GM23338 (cell line): Measurements from ENCODE around the gene RAB30. TPM values are rescaled to one million over a fixed set of nuclear protein-coding genes. Genes with fewer than 3 reads are reported as not detected.

Source experiments
- ATAC-seq: fragments of 200-7000 bp; cut with Tn5 transposase; 3 replicates; pipeline ENCODE4 v1.9.1; 2020
- DNase-seq: peaks from one replicate; pipeline ENCODE4 v3.0.0-alpha.2; 2015; ENCODE audit warnings: low spot score
- H2AFZ ChIP-seq: fragments of 200-600 bp; sonication (generic); 2 replicates; pipeline ENCODE4 v1.8.0; 2016; ENCODE audit warnings: antibody characterized with exemption, mild to moderate bottlenecking, moderate library complexity
- H3F3A ChIP-seq: fragments of 200-600 bp; sonication (generic); replicated peaks from 2 replicates; pipeline ENCODE4 v1.8.0; 2017; ENCODE audit warnings: antibody characterized with exemption, mixed run types, low read depth
- H3K27ac ChIP-seq: fragments of 200-600 bp; sonication (generic); 2 replicates; pipeline ENCODE4 v1.6.1; 2016; ENCODE audit warnings: low read depth
- H3K27me3 ChIP-seq: fragments of 200-600 bp; sonication (generic); 2 replicates; pipeline ENCODE4 v1.8.0; 2016; ENCODE audit warnings: mild to moderate bottlenecking, mixed run types, moderate library complexity; ENCODE audit not compliant: insufficient read depth
- H3K36me3 ChIP-seq: fragments of 200-600 bp; sonication (generic); 2 replicates; pipeline ENCODE4 v1.8.0; 2016; ENCODE audit warnings: mild to moderate bottlenecking; ENCODE audit not compliant: insufficient read depth
- H3K4me1 ChIP-seq: fragments of 200-600 bp; sonication (generic); 2 replicates; pipeline ENCODE4 v1.8.0; 2016; ENCODE audit warnings: mild to moderate bottlenecking, moderate library complexity; ENCODE audit not compliant: insufficient read depth
- H3K4me2 ChIP-seq: fragments of 200-600 bp; sonication (generic); 2 replicates; pipeline ENCODE4 v1.7.1; 2017; ENCODE audit warnings: mixed run types
- H3K4me3 ChIP-seq: fragments of 200-600 bp; sonication (generic); 2 replicates; pipeline ENCODE4 v1.6.1; 2016; ENCODE audit warnings: mixed run types
- H3K79me2 ChIP-seq: fragments of 200-600 bp; sonication (generic); replicated peaks from 2 replicates; pipeline ENCODE4 v1.8.0; 2017; ENCODE audit warnings: mild to moderate bottlenecking; ENCODE audit not compliant: insufficient read depth
- H3K9me2 ChIP-seq: fragments of 200-600 bp; sonication (generic); 2 replicates; pipeline ENCODE4 v1.8.0; 2017; ENCODE audit not compliant: insufficient read depth
- H4K20me1 ChIP-seq: fragments of 200-600 bp; sonication (generic); replicated peaks from 2 replicates; pipeline ENCODE4 v1.8.0; 2017; ENCODE audit warnings: mild to moderate bottlenecking; ENCODE audit not compliant: insufficient read depth
- H3K27ac Mint-ChIP-seq: 2 replicates; pipeline ENCODE4 v1.8.0; 2020; ENCODE audit warnings: inconsistent platforms, mild to moderate bottlenecking, moderate library complexity, mixed read lengths
- H3K27me3 Mint-ChIP-seq: 3 replicates; pipeline ENCODE4 v1.8.0; 2022; ENCODE audit warnings: low read depth, mild to moderate bottlenecking, moderate library complexity, mixed read lengths, inconsistent platforms; ENCODE audit not compliant: insufficient read depth, poor library complexity
- H3K36me3 Mint-ChIP-seq: 3 replicates; pipeline ENCODE4 v1.8.0; 2021; ENCODE audit warnings: low read depth, mild to moderate bottlenecking, inconsistent platforms, moderate library complexity, mixed read lengths
- H3K4me1 Mint-ChIP-seq: 3 replicates; pipeline ENCODE4 v1.8.0; 2020; ENCODE audit warnings: mild to moderate bottlenecking, inconsistent platforms, mixed read lengths
- H3K4me3 Mint-ChIP-seq: 3 replicates; pipeline ENCODE4 v1.8.0; 2021; ENCODE audit warnings: moderate library complexity, mild to moderate bottlenecking, inconsistent platforms, mixed read lengths
- H3K9me3 Mint-ChIP-seq: 3 replicates; pipeline ENCODE4 v1.8.0; 2020; ENCODE audit warnings: moderate library complexity, mild to moderate bottlenecking, inconsistent platforms, mixed read lengths
- ETS1 ChIP-seq: IDR thresholded peaks from 2 replicates; pipeline ENCODE4 v1.6.1; 2016; ENCODE audit warnings: antibody characterized with exemption
- EZH2phosphoT487 ChIP-seq: fragments of 200-600 bp; sonication (generic); IDR thresholded peaks from one replicate; pipeline ENCODE4 v1.8.1; 2018; ENCODE audit warnings: antibody characterized with exemption; ENCODE audit not compliant: unreplicated experiment
- NANOG ChIP-seq: IDR thresholded peaks from 2 replicates; pipeline ENCODE4 v1.6.1; 2016; ENCODE audit warnings: antibody characterized with exemption, borderline replicate concordance
- REST ChIP-seq: IDR thresholded peaks from one replicate; pipeline ENCODE4 v1.6.1; 2018; ENCODE audit warnings: antibody characterized with exemption; ENCODE audit not compliant: unreplicated experiment
- ZNF331 ChIP-seq: fragments of 250-450 bp; sonication (Bioruptor Pico); IDR thresholded peaks from 2 replicates; pipeline ENCODE4 v1.5.0; 2020; ENCODE audit warnings: low read depth, mild to moderate bottlenecking, moderate library complexity
- ZNF462 ChIP-seq: fragments of 250-450 bp; sonication (Bioruptor Pico); IDR thresholded peaks from 2 replicates; pipeline ENCODE4 v1.5.0; 2020; ENCODE audit warnings: mild to moderate bottlenecking, moderate library complexity
- polyA plus RNA-seq: library from polyadenylated mRNA; unstranded; fragments of >200 nt; fragmentation: Nextera tagmentation; extraction: Ambion mirVana; gene quantifications from 2 replicates; pipeline ENCODE4 v1.2.1, GENCODE V29; 2016
- total RNA-seq: library from RNA; depleted of rRNA; stranded (reverse); fragments of >200 nt; shearing (Covaris generic); gene quantifications from 2 replicates; pipeline ENCODE4 v1.2.3, GENCODE V29; 2014

RAB30 gene
- total and polyA plus RNA-seq, 2 experiments from 2014 or later: 3.3 to 6.6 TPM

GRCh38 chr11:83036701-83037100, 35.0 kb downstream of the RAB30 start:
- Histone ChIP-seq H3K36me3 (no peaks in the 10 kb centered on the region), H3K4me2 (no peak overlapping the region), H3K4me3 (no peak overlapping the region), H3K27ac (no peak overlapping the region), H3K79me2 (peaks cover 8% of the 10 kb centered on the region; the same call in 1 of the 2 replicates), H3K9me2 (peaks cover 5% of the 10 kb centered on the region; the same call in 1 of the 2 replicates), H3F3A (no peaks in the 10 kb centered on the region), H3K4me1 (peaks cover 13% of the 10 kb centered on the region; the same call in 1 of the 2 replicates), H3K27me3 (no peaks in the 10 kb centered on the region), H4K20me1 (no peaks in the 10 kb centered on the region; the same call in 1 of the 2 replicates), H2AFZ (no peak overlapping the region)
- no peak for DNase-seq
- no peak for ATAC-seq
- H3K4me3 Mint-ChIP-seq: no peak overlapping the region
- H3K9me3 Mint-ChIP-seq: no peaks in the 10 kb centered on the region
- no peaks in the 10 kb centered on the region for H3K36me3 Mint-ChIP-seq
- H3K27me3 Mint-ChIP-seq: peaks cover 4% of the 10 kb centered on the region
- no peak overlapping the region for H3K27ac Mint-ChIP-seq
- no peak for TF ChIP-seq ZNF331 (CRISPR knock-in tag)
- no peak for TF ChIP-seq NANOG
- TF ChIP-seq EZH2phosphoT487: no peak
- TF ChIP-seq ZNF462 (CRISPR knock-in tag): no peak
- no peak for TF ChIP-seq REST
- no peak for TF ChIP-seq ETS1
- peaks cover 17% of the 10 kb centered on the region for H3K4me1 Mint-ChIP-seq
